Tongue (tissue), 2 donors: ENCODE measurements around the gene KRTAP10-2. TPM values are rescaled to one million over a fixed set of nuclear protein-coding genes. Genes with fewer than 3 reads are reported as not detected.

Source experiments
- DNase-seq: peaks from one replicate; pipeline ENCODE4 v3.0.0-alpha.2; 2015
- total RNA-seq: library from RNA; depleted of rRNA; stranded (reverse); fragments of >200 nt; gene quantifications from one replicate; pipeline ENCODE4 v1.2.3, GENCODE V29; 2014

The KRTAP10-2 gene
- total RNA-seq, 1 donor from 2014 or later = not detected

DNA sequence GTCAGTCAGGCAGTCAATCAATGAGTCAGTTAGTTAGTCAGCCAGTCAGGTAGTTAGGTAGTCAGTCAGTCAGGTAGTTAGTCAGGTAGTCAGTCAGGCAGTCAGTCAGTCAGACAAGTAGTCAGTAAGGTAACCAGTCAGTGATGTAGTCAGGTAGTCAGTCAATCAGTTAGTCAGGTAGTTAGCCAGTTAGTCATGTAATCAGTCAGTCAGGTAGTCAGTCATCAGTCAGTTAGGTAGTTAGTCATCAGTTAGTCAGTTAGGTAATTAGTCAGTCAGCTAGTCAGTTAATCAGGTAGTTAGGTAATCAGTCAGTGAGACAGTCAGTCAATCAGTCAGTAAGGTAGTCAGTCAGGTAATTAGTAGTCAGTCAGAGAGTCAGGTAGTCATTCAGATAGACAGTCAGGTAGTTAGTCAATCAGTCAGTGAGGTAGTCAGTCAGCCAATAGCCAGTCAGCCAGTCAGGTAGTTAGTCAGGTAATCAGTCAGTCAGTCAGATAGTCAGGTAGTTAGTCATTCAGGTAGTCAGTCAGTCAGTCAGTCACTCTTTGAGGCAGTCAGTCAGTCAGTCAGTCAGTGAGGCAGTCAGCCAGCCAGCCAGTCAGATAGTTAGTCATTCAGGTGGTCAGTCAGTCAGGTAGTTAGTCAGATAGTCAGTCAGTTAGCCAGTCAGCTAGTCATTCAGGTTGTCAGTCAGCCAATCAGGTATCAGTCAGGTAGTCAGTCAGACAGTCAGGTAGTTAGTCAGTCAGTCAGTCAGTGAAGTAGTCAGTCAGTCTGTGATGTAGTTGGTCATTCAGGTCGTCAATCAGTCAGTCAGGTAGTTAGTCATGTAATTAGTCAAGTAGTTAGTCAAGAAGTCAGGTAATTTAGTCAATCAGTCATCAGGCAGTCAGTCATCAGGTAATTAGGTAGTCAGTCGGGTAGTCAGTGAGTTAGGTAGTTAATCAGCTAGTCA is 26.6 kb downstream of the KRTAP10-2 start:
- no peak for DNase-seq

- no peak for DNase-seq
Observed at GRCh38 chr21:44523567-44524413, 27.5 kb downstream of the KRTAP10-2 start.

DNA sequence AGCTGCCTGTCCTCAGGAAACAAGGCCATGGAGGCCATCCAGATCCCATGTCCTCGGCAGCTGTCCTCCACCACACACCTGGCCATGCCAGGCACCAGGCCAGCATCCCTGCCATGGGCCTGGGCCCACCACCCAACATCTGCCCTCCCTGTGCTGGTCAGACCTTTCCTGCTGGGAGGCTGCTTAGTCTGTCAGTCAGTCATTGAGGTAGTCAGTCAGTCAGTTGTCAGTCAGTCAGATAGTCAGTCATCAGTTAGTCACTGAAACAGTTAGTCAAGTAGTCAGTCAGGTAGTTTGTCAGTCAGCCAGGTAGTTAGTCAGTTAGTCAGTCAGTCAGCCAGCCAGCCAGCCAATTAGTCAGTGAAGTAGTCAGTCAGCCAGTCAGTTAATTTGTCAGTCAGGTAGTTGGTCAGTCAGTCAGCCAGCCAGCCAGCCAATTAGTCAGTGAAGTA is 28.5 kb downstream of the KRTAP10-2 start:
- DNase-seq = no peak

GRCh38 chr21:44521928-44522752 is 29.2 kb downstream of the KRTAP10-2 start:
- DNase-seq = no peak

DNA sequence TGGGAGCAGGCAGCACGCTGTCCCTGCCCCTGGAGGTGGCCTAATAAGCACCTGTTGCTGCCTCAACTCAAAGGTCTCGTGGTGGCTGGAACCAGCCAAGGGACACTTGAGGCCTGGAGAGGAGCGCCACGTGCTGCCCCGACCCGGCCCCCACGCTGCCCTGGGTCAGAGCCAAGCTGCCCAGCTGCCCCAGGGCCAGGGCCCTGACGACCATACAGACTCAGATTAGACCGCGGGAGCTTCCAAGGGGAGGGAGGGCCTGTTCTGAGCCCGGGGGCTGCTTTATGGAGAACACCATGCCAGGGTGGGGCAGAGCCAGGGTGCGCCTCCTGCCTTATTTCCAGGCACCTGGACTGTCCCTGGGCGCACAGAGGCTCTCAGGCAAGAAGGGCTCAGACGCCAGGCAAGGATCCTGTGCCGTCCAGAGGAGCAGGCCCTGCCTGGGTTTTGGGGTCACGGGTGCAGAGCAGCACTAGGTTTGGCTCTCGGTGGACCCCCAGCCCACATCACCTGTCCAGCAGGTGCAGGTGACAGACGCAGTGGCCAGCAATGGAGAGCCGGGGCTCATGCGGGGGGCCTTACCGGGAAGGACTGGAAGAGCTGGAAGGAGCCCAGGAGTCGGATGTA is 29.9 kb downstream of the KRTAP10-2 start:
- no peak for DNase-seq

DNA sequence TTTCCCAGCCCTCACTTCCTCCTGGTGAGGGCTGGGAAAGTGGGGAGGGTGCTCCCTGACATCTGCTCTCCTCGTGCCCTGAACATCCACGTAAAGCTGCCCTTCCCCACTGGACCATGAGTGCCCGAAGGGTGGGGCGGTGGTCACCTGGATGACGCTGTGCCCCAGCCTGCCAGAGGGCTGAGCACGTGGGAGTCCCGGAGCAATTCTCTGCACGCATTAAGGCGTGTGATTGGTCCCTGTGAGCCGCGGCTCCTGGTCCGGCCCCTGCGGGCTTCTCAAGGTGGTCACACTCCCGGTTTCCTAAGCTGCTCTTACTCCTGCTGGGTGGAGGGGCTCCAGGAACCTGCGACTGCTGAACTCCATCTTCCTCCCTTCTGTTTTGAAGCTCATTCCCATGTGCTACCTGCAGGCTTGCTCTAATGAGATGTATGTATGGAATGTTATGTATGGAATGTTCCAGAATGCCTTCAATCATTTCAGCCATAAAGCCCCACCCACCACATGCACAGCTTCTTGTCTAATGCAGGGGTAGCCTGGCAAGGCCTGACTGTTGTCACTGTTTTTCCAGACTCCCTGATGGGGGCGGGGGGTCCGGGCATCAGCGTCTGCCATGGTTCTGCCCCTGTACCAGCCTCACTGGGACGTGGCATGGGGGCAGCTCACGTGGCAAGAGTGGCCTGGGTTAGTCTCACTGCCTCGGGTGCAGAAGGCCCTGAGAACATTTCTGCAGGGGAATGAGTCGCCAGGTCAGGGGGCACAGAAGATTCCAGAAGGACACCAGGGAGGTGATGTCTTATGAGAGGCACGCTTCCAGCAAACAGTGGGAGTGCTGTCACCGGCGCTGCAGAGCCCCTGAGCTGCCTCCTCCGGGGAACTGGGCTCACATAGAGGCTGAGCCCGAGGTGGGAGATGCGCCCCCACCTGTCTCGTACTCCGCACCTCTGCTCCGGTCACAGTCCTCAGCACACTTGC is 30.7 kb downstream of the KRTAP10-2 start:
- no peak for DNase-seq

GRCh38 chr21:44519346-44520325 is 31.7 kb downstream of the KRTAP10-2 start:
- no peak for DNase-seq

- DNase-seq = no peak
Observed at GRCh38 chr21:44518686-44519085, 32.6 kb downstream of the KRTAP10-2 start.

GRCh38 chr21:44517175-44517899 is 34.0 kb downstream of the KRTAP10-2 start:
- no peak for DNase-seq

DNA sequence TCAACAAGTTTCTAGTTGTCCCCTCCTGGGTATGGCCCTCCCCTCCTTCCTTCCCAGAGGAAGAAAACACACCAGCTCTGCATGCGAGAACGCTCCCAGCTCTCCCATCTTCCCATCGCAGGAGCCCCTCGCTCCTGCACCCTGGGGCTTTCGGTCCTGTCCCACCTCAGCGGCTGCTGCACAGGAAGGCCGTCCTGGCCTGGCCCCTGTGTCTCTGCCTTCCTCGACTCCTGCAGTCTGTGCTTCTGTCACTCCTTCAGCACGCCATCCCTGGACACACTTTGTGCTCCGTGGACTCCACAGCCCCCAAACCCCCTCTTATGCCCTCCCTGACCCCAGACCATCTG is 34.5 kb downstream of the KRTAP10-2 start:
- DNase-seq = no peak

GRCh38 chr21:44516342-44516741 is 35.0 kb downstream of the KRTAP10-2 start:
- no peak for DNase-seq

- no peak for DNase-seq
Observed at GRCh38 chr21:44515359-44516165, 35.7 kb downstream of the KRTAP10-2 start.

DNA sequence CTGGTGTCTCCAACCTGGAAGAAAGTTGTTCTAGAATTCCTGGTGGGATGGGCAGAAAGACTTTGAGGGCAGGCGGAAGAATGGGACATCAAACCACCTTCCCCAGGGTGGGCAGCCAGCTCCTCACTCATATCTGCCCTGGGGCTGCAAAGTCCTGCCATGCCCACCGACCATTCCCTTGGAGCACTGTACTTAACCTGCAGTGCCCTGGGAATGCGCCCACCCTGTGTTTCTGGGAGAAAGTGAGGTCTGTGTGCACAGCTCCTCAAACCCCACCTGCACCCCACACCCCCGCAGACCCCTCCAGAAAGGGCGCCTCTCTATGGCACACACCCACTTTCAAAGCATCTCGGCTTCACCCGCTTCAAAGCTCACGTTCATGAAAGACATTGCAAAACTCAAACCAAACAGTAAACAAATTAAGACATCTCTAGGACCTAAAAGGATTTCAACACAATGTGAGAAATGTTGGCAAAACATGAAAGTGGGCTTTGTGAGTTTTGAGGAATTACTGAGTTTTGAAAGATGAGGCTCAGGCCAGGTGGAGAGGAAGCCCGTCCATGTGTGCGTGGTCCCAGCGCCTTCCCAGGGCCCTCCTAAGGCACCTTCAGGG is 36.5 kb downstream of the KRTAP10-2 start:
- no peak for DNase-seq

- no peak for DNase-seq
Observed at GRCh38 chr21:44514218-44514520, 37.1 kb downstream of the KRTAP10-2 start.

DNA sequence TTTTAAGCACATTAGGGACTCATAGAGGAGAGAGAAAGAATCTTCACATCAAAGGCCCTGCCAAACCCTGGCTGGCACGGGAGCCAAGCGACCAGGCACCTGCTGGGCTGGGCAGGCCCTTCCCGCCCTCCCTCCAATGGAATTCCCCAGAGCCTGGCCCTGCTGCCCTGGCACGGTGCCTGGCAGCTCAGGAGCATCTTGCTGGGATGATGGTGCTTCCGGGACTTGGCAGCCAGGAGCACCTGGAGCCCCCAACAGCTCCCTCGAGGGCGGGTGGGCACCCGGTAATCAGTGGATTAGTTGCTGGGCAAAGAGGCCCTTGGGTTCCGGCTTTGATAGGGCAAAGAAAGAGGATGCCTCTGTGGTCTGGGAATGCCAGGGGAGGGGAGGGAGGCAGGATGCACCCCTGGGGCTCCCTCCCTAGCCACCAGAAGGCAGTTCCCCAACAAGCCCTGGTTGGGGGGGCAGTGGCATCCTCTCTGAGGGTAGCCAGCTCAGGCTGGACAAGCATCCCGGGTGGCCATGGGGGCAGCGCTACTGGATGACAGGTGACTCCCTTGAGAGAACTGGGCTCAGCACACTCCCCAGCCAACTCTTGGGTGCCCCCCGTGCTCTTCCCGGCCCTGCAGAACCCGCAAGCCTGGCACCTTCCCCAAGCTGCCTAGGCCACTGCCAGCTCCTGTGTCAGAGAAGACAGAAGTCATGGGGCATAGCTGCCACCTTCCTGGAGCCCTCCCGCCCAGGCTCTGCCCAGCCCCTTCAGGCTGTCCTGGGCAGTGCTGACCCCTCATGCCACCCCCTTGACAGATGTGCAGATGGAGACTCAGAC is 37.7 kb downstream of the KRTAP10-2 start:
- DNase-seq = no peak
